Suprapubic skin (tissue), 3 donors: ENCODE results near the gene PYGL.
"Not testable (repeated sequence)": the region's sequence is repeated elsewhere in the genome, so short reads cannot be mapped to it uniquely, and the experiment has no call there.

Experiments used
- CTCF ChIP-seq, 2 donors: fragments of 200-600 bp in 1 of 2; fragments of 450-650 bp in 1 of 2; sonication (generic) in 1 of 2; IDR thresholded peaks; one replicate each; pipeline ENCODE4 v1.5.1; 2016 to 2019; ENCODE audit warnings: antibody characterized with exemption in 2 of 2, mild to moderate bottlenecking in 1 of 2, moderate library complexity in 1 of 2
- EP300 ChIP-seq: sonication (generic); formaldehyde crosslinking; IDR thresholded peaks from one replicate; pipeline ENCODE4 v1.6.1; 2017; ENCODE audit warnings: antibody characterized with exemption

DNA sequence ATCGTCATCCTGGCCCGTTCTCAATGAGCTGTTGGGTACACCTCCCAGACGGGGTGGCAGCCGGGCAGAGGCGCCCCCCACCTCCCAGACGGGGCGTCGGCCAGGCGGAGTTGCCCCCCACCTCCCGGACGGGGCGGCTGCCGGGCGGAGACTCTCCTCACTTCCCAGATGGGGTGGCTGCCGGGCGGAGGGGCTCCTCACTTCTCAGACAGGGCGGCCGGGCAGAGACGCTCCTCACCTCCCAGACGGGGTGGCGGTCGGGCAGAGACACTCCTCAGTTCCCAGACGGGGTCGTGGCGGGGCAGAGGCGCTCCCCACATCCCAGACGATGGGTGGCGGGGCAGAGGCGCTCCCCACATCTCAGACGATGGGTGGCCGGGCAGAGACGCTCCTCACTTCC, 12.1 kb upstream of the PYGL start:
- not testable (repeated sequence) for TF ChIP-seq EP300; CTCF (IDR thresholded peaks at IDR 0.05)
